HG03095 (cell line): ENCODE data around the gene VSTM4.

Experiments
- ATAC-seq: cut with Tn5 transposase; IDR thresholded peaks from one replicate; pipeline ENCODE4 v1.9.1; 2021; ENCODE audit warnings: moderate library complexity; ENCODE audit not compliant: unreplicated experiment

The VSTM4 gene

GRCh38 chr10:49050366-49050765 lies 65.0 kb downstream of the VSTM4 start:
- ATAC-seq: no peak

GRCh38 chr10:49049660-49050059 lies 65.7 kb downstream of the VSTM4 start:
- ATAC-seq: no peak

- no peak for ATAC-seq
Measured at GRCh38 chr10:49047128-49047639, 68.1 kb downstream of the VSTM4 start.

- no peak for ATAC-seq
Measured at GRCh38 chr10:49044293-49045193, 70.8 kb downstream of the VSTM4 start.

DNA sequence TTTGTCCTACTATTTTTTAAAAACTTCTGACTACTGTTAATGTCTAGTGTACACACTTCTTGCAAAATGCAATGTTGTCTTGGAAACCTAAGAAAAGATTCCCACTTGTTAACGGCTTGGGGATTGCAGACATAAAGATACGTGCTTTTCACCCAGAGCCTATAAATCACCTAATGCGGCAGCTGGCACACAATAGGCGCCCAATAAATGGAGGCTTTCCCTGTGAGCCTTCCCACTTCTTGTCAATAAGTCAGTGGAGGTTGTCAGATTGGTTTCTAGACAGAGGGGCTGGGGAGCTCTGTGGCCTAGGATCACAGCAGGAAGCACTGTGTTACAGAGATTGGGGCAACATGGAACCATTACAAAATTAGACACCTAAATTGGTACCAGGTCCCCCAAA lies 74.7 kb downstream of the VSTM4 start:
- no peak for ATAC-seq

GRCh38 chr10:49039409-49039808 lies 75.9 kb downstream of the VSTM4 start:
- no peak for ATAC-seq

DNA sequence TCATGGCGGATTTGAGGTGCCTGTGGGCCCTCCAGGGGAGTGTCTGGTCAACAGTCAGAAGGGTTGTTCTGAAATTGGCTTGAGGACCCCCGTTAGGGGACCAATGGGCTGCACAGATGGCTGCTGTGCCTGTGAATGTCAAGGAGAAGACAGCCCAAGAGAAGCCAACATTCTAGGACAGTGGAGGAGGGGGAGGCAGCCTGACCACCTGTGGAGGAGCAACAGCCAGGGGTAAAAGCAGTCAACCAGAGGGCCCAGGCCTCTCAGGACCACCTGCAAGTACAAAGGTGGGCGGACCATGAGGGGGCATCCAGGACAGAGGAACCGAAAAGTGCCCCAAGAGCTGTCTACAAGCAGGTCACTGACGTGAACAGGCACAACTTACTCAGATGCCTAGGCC lies 76.6 kb downstream of the VSTM4 start:
- ATAC-seq: no peak

DNA sequence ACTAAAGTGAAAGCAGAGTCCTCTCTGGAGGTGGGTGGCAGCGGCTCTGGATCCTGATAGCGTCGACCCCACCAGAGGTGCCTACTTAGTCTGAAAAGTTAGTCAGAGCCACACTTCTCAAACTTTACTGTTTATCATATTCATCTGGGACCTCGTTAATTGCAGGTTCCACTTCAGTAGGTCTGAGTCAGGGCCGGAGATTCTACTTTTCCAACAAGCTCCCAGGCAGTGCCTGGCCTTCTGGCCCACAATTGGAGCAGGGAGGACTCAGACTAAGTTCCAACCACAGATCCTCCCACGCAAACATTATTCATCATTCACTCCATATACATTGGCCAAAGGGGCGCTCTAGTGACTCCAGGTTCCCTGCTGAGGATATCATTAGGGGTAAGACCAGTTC lies 78.1 kb downstream of the VSTM4 start:
- ATAC-seq: no peak

DNA sequence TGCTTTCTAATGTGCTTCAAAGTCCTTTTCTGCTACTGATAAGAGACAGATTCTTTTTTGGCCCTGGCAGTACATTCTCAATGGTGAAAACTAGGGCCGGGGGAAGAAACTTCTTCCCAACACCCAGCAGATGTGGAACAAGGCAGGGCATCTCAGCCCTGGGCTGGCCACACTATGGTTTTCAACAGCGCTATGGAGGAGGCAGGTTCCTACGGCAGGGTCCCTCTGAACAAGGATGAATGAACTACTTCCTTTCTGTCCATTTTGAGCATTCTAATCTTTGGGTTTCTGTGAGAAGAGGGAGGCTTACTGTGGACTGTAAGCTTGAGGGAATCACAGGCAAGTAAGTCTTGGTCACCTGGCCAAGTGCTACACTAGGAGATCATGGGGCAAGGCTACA lies 78.7 kb downstream of the VSTM4 start:
- ATAC-seq: no peak

GRCh38 chr10:49035920-49036319 lies 79.4 kb downstream of the VSTM4 start:
- ATAC-seq: no peak

DNA sequence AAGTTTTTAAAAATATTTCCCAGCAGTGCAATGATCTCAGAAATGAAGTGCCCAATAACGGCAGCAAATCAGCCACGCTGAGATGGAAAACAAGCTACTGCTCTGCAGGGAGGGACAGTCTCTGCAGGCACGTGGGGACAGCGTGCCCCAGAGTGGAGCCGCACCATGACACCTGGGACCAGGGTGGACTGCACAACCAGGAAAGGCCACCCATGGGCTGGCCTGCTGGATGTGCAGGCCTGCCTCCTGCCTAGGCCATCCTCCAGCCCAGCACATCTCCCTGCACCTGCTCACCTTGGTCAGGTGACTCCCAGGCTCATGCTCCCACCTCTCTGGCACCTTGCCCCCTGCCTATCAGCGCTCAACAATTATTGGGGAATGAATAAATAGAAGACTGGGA lies 80.4 kb downstream of the VSTM4 start:
- no peak for ATAC-seq

- no peak for ATAC-seq
Measured at GRCh38 chr10:49033939-49034338, 81.4 kb downstream of the VSTM4 start.

DNA sequence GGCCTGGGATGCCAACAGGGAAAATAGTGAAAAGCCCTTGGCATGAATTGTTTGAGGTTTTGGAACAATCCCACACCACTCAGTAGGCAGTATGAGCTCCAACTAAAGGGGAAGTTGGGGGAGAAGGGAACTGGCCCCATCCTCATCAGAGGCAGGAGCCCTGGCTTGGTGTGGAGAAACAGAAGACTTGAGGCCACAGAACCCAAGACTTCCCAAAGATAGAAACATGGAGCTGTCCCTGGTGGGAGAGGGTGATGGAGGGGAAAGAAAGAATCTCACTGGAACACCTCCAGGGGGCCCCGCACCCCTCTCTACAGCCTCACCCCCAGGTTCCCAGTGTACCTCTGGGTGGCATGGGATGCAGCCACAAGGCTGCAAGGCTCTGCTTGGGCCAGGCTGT lies 85.7 kb downstream of the VSTM4 start:
- ATAC-seq: no peak

- ATAC-seq: no peak
Measured at GRCh38 chr10:49028639-49029038, 86.7 kb downstream of the VSTM4 start.

DNA sequence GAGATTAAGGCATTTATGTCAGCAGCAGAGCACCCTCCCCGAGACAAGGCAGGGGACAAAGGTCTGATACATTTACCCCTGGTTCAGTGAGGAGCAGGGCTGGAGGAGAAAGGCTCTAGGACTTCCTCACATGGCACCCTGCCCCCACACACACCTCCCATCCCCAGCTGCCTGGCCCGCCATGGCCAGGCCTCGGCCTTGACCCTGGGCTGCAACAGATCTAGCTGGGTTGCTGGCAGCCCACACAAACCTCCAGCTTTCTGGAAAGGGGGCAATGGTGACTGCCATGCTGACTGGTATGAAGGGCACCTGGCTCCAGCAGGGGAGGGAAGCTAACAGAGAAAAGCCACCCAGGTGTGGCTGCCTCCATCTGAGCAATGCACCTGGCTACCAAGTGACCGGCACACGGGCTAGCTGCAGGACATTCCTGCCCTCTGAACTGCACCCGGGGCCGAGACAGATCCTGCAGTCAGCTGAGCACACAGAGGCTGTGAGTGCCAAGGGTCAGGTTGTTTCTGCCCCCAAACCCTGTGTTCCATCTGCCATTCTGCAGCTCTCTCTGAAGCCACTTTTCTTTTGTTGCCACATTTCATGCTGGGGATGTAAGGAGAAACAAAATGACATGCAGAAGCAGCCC lies 89.9 kb downstream of the VSTM4 start:
- no peak for ATAC-seq

DNA sequence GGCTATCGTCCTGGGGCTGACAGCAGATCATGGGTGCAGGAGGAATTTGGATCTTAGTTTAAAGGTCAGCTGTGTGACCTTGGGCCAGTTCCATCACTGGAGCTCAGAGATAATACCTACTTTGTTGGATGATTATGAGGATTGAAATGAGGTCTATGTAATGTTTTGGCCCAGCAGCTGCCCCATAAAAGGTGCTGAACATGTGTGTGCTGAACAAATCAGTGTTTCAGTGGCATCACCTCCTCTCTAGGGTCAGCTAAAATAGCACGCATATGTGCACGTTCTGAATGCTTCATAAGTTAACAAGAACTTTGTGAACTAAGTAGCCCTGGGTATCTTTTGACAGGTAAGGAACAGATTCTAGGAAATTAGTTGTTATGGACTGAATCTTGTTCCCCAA lies 90.8 kb downstream of the VSTM4 start:
- no peak for ATAC-seq

DNA sequence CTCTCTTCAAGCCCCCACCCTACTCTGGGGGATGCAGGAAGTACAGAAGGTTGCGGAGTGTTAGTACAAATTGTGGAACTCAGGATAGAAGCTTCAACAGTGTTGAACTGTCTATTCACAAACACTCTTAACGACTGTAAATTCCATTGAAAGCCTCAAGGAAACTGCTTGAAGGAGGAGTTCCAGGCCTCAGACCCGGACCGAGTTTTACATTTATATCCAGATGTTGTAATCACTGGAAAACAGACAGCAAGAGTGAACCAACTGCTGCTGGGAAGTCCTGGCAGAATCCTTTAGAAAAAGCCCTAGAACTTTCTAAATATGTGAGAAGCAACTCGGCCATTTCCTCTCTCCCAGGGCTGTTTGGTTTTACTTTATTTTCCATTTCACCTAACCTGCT lies 91.6 kb downstream of the VSTM4 start:
- no peak for ATAC-seq

- no peak for ATAC-seq
Measured at GRCh38 chr10:49023071-49023470, 92.3 kb downstream of the VSTM4 start.

DNA sequence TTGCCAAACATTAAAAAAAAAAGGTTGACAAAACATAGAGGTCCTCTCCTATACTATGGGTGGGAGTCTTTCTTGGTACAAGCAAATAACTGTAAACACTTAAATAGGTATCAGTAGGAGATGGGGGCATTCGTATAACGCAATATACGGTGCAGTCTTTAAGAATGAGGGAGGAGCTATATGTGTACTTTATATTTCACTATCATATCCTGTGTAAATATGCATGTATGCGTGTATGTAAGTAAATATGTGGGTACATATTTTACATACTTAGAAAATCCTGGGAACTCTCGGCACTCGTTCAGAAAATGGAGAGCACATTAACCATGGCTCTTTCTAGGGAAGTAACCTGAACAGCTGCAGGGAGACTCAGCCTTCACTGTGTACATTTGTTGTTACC lies 93.6 kb downstream of the VSTM4 start:
- no peak for ATAC-seq

DNA sequence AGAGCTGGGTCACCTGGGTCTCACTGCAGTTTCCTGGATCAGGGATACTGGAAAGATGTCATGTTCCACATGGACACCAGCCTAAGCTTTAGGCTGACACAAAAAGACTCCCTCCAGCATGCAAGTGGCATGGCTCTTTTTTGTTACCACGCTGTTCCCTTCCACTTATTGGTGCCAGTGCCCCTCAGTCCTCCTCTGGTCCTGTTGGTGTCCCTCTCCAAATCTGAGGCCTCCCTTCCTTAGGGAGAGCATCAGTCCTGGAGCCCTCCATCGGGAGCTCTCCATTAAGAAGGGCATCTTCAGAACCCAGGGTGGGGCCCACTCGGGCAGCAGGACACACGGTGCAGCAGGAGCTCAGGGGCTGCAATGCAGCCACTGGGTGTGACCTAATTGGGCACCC lies 99.6 kb downstream of the VSTM4 start:
- ATAC-seq: no peak

DNA sequence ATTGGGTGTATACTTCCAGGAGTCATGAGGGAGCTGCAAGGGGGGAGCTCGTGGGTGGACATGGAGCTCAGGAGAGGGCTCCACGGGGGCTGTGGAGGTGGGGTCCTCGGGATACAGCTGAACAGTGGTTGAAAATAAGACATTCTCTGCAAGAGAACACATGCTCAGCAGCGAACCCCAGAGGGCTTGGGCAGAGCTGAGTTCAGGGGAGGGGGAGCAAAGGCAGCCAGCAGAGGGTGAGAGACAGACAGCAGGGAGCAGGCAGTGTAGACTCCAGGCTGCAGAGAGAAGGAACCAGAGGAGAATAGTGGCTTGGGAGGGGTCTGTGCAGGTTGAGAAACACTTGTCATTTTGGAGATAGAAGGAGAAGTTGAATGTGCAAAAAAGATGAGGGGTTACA lies 102.7 kb downstream of the VSTM4 start:
- ATAC-seq: no peak

GRCh38 chr10:49011756-49012155 lies 103.6 kb downstream of the VSTM4 start:
- ATAC-seq: no peak
